HG02759 (cell line): ENCODE results near the gene COL20A1.

ENCODE experiments used
- ATAC-seq: cut with Tn5 transposase; IDR thresholded peaks from one replicate; pipeline ENCODE4 v1.9.1; 2021; ENCODE audit warnings: mild to moderate bottlenecking, moderate library complexity; ENCODE audit not compliant: unreplicated experiment

Gene COL20A1

DNA sequence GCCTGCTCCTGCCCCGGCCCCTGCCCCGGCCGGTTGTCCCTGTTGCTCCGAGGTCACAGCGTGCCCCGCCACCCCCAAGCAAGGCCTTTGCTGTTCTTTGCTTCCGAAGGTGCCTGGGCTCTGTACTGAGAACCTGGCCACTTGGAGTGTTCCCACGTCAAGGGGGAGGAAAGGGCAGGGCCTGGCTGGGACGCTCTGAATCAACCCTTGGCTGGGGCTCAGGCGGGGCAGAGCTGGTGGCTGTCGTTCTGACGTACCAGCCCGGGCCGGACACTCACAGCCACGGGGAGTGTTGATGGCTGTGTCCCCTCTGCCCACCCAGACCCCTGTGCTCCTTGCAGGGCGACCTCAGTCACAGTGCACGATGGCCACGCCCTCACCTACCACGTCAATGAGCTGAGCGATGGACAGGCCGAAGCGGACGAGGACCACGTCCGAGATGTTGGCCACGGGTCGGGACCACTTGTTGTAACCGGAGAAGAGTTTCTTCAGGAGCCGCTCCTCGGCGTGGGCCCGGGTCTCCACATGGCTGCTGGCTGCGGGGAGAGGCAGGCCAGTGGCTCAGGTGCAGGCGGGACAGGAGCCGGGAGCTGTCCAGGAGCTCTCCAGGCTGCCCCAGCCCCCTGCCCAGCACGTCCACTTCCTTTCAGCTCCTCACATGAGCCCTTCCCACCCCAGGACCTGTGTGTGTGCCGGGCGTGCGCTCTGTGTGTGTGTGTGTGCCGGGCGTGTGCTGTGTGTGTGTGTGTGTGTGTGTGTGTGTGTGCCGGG lies 66.4 kb downstream of the COL20A1 start:
- ATAC-seq, result no peak

DNA sequence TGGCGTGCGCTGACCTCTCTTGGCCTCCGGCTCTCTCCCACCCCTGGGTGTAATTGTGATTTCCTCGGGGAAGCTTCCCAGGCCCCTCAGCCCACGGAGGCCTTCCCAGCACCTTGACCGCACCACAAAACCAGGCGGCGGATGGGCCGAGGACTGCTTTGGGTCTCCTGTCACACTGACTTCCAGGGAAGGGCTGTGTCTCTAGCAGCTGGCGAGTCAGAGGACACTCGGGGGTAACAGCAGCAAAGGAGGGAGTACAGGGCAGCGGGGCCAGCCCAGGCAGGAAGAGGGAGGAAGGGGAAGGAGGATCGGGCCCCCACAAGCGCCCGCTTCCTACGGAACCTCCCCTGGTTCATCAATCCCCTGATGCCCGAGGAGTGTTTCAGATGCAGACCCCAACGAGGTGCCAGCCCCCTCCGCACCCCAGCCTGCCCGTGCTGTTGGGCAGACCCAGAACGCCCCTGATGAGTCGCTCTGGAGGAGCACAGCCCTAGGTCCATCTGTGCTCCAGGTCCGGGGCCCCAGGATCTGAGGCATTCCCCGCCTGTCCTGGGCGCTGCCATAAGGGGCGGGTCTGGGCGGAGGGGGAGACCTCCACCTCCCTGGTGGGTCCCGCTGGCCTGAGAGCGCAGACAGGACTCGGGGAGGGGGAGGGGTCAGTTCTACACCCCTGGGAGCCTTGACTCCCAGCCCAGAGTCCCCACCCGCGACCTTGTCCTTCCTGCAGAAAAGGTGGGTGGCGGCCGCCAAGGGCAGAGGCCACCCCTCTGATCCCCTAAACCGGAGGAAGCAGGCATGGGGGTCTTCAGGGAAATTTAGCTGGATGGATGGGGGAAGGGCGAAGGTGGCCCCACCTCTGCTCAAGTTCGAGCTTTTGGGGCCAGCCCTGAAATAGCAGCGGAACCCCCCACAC lies 67.2 kb downstream of the COL20A1 start:
- ATAC-seq, result no peak

DNA sequence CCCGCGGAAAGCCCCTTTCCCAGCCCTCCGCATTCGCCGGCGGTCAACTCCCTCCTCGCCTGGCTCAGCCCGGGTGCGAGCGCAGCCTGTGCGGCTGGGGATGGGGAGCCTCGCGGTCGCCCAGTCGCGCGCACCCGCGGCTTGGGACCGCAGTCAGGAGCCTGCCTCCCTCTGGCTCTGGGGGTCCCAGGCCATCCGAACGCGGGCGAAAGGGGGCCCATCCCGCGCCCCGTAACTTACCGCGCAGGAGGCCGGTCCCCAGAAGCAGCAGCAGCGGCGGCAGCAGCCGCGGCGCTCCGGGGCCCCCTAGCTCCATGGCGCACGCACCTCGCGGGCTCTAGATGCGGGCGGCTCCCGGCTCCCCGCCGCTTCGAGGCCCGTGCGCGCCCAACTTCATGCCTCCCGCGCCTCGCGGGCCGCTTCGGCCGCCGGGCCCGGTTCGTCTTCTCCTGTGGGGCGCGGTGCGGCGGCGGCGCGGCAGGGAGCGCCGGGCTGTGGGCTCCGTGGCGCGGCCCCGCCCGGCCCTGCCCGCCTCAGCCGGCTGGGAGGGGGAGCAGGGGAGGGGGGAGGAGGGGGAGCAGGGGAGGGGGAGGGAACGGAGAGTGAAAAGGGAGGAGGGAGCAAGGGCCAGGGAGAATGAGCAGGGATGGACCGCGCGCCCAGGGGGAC lies 68.0 kb downstream of the COL20A1 start, which contains the start of gene CHRNA4:
TSS of gene CHRNA4 (minus strand) at position 500 of the 669 bp plus-strand sequence. CDS start at position 316, 184 bp downstream.
- ATAC-seq, result no peak

DNA sequence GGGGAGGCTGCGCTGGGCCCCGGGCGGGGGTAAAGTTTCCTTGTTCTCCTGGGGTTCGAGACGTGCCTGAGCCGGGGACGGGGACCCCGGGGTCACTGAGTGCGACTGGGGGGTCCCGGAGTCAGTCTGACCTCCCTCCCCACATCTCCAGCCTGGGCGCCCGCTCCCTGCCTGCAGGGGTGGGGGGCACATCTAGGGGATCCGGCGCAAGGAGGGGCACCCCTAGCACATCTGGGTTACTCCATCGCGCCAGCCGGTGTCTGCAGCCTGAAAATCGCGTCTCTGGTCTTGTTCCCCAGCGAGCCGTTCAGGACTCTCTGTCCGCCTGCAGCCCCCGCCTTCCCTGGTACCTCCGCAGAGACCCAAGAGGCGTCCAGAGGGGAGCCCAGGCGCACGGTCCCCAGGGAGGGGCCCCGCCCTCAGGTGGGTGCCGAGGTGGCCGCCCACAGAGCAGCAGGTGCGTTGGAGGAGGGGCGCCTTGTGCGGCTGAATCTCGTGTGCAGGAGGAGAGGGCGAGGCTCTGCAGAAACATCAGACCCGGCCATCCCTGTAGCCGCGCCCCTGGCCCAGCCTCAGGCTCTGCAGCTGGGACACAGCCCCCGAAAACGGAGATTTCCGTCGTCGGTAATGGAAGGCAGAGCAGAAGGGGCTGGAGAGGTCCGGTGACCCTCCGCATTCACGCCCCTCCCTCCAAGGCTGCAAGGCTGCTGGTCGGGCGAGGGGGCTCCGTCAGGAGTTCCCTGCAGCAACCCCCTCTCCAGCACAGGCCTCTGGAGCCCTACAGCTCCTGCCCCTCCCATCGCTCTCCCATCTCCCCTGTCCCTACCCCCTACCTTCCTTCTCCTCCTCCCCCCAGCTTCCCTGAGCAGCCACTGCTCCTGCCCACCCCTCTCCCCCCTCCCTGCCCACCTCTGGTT lies 68.8 kb downstream of the COL20A1 start:
- ATAC-seq, result no peak

DNA sequence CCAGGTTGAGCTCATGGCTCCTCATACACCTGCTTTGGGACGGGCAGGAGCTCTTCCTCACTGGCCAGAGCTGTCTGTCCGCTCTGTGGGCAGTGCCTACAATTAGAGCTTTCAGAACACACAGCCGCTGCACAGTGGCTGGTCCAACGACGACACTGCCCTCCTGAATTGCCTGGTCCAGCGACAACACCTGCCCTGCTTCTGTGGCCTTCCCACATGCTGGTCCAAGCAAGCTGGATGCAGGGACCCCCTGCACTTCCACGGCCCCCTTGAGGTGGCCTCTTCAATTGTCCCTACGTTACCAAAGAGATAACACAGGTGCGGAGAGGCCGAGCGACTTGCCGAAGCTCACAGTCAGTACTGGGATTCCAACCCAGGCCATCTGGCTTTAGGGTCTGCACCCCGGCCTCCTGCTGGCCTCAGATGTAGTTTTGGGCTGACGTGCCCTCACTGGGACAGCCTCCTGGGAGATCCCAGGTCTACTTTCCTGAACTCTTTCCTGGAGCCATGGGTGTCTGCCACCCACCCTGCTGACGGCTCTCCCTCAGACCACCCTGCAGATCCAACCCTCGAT lies 69.5 kb downstream of the COL20A1 start:
- ATAC-seq, result no peak

DNA sequence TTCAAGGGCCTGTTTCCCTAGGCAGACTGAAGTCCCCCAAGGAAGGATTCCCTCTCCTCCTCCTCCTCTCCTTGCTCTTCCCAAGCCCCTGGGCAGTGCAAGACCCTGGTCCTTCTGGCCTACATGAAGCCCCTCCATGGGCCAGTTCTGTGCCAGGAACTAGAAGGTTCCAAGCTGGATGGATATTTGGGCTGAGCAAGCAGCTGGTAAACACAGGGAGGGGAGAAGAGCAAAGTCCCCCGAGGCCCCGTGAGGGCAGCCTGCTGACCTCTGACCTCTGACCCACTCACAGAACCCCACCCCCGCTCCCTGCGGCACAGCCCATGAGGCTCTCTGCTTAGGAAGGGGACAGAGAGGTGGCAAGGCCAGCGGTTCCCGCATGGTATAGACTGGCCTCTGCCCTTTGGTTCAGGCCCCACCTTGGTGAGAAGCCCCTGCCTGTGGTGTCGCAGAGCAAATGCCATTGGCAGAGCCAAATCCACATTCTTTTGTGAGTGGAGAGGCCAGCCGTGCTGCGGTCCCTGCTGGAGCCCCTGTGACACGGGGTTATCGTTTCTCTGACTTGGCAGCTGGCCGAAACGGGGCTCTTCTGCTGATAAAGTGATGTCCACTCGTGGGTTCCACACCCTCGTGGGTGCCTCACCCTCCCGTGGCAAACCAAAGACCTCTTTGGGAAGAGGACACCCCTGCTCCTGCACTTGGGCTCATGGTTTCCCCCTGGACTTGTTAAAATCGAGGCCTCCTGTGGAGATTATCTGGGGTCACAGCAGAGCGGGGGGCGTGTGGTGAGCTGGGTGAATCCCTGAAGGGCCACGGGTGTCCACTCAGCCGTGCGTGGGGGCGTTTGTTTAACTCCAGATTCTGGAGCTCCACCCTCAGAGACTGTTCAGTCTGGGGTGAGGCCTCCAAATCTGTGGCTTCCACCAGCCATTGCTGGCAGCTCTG lies 70.3 kb downstream of the COL20A1 start:
- no peak for ATAC-seq

DNA sequence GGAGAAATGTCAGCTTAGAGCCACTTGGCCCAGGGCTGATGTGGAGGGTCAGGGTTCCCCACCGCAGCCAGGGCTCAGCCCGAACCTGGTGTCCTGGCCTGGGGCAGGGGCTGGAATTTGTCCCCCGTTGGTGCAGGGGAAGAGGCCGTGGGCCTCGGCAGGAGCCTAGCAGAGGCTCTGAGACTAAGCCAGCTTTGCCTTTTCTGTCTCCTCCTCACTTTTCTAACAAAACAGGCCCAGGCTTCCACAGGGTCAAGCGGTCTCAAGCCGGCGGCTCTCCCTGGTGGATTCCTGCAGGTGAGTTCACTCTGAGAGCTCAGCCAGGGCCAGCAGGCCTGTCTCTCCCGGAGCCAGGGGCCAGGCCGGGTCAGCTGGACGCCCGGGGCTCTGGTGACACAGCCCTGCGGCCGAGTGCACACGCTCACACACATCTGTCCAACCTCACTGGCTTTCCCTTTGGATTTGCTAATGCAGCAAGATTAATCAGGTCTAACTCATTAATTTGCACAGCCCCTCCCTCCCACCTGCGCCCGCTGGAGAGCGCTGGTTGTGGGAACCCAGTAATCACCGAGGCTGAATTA lies 71.1 kb downstream of the COL20A1 start:
- ATAC-seq, result no peak

DNA sequence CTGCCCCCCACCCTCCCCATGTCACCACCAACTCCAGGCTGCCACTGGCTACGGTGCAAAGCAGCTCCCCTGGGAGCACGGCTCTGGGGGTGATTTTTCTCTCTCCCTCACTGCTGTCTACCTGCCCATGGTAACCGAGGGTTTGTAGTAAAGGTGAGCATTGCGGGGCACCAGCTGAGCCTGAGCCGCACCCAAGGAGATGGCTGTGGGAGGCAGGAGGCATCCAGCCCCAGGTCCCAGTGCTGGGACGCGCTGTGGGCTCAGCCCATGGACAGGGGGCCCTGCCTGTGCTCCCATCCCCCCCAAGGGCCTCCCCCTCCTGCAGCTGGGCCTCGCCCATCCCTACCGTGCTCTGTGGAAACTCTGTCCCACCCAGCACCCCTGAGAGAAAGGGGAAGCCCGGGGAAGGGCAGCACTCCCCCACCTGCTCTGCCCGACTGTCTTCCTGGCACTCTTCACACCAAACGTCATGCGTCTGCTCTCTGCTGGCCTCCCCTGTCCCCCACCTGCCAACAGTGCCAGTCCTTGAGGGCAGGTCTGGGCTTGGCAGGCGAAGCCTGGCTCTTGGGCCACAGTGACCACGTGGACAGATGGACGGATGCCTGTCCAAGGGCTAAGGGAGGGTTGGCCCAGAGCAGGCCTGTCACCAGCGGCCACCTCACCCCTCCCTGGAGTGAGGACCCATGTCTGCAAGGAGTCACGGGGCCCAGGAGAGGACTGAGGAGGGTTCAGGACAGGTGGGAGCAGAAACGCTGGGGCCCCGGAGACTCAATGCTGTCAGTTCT lies 72.0 kb downstream of the COL20A1 start:
- ATAC-seq, result no peak

DNA sequence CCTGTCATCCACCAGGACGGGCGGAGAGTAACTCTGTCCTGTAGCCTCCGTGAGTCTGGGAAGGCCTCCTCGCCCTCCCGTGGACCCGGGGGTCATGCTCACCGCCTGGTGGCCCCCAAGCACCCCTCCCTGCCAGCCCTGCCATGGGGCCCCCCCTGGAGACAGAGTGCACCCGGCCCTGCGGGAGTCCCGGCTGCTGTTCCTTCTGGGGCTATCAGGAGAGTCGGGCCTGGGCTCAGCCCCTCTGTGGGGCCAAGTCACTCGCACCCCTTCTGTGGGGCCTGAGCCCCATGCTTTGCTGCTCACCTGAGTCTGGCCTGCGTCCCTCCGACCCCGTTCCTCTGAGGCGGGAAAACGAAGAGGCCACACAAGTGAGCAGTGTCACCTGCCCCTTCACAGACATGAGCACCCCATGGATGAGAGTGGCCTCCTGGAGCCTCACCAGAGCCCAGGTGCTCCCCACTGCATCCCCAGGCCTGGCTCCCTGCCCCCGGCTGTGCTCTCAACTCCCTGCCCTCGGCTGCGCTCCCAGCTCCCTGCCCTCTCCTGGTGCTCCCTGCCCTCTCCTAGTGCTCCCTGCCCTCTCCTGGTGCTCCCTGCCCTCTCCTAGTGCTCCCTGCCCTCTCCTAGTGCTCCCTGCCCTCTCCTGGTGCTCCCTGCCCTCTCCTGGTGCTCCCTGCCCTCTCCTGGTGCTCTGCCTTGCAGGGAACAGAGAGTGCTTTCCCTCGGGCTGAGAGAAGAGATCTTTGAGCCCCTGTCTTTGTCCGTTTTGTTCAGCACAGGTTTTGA lies 72.8 kb downstream of the COL20A1 start:
- no peak for ATAC-seq

DNA sequence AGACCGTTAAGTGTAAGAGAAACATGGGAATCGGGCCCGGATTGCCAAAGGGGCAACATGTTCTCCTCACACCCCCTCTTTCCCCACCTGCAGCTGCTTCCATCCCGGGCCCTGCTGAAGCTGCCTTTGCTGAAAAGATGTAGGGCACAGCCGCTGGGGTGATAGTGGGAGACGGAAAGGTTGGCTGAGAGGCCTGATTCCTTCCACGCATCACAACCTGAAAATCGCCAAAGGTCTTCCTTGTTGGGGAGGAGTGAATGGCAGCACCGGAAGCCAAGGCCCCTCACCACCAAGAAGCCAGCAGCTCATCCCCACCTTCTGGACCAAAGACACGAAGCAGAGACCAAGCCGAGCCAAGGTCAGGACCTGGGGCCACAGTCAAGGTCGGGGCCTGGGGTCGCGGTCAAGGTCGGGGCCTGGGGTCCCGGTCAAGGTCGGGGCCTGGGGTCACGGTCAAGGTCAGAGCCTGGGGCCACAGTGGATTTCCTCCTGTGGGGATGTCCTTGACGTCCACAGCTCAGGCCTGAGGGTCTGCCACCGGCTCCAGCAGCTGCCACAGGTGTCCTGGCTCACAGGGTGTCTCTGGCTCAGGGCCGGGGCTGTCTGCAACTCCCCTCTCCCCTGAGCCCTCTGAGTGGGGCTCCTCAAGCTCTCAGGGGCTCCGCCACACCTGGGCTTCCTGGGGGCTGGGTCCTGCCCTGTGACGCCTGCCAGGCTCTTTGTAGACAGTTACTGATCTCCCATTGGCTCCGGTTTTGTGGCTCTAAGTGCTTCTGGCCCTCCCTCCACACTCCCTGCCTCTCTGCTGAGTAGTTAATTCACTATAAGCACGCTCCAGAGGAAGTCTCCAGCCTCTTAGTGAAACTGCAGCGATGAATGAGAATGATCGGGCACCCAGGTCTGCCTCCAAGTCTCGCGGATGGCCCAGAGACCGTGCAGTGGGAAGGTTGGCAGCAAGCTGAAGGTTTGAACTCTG lies 73.7 kb downstream of the COL20A1 start:
- no peak for ATAC-seq

DNA sequence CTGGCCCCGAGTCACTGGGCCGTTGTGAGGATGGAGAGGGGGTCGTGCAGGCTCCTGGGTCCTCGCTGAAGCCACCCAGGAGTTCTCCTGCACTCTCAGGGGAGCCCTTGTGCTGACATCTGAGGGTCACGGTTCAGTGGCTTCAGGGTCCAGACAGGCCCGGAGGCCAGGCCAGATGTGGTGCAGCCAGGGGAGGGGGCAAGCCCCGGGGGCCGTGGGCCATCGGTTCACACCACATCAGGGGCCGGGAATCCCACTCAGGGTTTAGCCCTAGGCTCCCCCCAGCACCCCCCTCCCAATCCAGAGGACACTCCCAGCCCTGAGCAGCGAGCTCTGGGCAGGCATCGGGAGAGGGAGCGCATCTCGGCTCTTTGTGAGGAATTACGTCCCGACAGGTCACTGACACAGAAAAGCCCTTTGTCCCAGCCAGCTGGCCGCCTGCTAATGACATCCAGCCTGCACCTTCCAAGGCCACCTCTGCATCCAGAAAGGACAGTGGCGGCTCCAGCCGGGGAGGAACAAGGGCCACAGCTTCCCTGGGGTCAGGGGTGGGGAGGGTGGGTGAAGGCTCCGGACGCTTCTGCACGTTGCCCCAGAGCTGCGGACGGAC lies 74.6 kb downstream of the COL20A1 start:
- no peak for ATAC-seq

DNA sequence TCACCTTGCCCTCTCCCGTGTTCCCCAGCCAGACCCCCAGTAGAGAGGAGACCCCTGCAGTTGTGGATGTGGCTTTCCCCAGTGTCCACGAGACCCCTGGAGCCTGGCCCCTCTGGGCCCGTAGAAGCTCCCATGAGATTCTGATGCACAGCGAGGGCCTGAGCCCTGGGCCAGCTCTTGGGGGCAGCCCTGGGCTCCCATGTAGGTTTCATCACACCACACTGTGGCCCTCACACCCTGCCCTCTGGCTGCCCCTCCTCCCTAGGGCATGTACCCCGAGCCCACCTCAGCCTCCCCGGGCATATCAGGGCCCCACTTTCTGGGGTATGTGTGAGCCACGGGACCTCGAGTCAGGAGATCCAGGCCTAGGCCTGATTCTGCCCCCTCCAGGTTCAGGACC lies 75.2 kb downstream of the COL20A1 start:
- no peak for ATAC-seq

DNA sequence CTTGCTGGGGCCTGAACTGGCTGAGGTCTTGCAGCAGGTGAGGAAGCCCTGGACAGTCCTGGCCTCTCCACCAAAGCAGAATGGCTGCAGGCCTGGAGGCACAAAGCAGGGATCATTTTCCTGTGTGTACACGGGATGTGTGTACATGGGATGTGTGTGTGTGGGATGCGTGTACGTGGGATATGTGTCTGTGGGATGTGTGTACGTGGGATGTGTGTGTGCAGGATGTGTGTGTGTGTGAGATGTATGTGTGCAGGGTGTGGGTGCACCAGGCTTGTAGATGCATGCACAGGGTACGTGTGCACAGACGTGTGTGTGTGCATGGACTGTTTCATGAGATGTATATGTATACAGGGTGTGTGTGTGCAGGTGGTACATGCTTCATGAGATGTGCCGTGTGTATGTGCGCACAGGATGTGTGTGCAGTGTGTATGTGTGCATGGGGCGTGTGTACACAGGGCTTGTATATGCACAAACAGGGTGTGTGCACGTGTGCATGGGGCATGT lies 76.1 kb downstream of the COL20A1 start:
- no peak for ATAC-seq

DNA sequence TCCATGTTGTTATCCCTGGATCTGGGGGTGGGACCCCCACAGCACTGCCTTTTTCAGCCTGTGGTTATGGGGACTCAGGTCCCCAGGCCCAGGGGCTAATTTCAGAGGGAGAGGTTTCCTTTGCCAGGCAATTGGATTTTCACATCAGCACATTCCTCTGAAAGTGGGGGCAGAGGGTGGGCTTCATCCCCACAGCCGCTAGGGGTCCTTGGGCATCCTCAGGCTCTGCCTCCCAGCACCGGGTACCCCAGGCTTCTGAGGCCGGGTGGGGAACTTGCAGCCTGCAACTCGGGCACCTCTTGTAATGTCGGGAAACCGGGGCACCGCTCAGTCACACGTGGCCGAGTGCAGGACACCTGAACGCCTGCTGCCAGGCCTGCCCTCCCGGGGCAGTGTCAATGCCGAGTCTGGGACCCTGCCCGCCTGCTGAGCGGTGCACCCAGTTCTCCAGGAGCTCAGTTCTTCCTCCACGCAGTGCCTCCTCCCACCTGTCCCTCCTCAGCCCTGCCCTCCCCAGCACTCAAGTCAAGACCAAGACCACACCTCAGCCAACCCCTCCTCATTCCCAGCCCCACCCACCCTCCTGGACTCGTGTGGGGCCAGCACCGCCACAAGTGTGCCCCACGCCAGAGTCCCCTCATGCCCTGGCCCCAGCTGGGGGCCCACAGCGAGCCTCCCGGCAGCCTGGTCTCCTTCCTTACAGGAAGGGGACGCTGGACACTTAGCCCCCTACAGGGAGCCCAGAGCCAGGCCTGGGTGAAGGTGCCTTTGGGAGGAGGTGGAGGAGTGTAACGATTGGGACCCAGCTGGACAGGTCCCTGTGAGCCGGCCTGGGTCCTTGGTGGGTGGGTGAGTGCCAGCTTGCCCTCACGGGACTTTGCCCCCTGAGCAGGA lies 77.0 kb downstream of the COL20A1 start:
- ATAC-seq, result no peak
